Right lobe of liver (tissue), 4 donors: ENCODE data around the gene KRTAP12-1.

Experiments
- CTCF ChIP-seq, 4 donors: fragments of 200-600 bp in 3 of 4; fragments of 450-650 bp in 1 of 4; IDR thresholded peaks; one replicate each; pipeline versions ENCODE4 v1.5.1 to v1.8.0; 2016 to 2022; ENCODE audit warnings: antibody characterized with exemption in 4 of 4, mild to moderate bottlenecking in 2 of 4
- POLR2A ChIP-seq: fragments of 450-650 bp; IDR thresholded peaks from one replicate; pipeline ENCODE4 v1.6.1; 2017; ENCODE audit warnings: antibody characterized with exemption, mild to moderate bottlenecking
- donor health status: DM: no; HTN: no; CAD: no.
- donor health status: DM: no; HTN: no; CAD: no.
- donor health status: DM: no; HTN: yes; CAD: no.

- TF ChIP-seq CTCF (IDR thresholded peaks at IDR 0.05) (no peak), POLR2A (no peak)
Observed at GRCh38 chr21:44702973-44703730, 21.2 kb upstream of the KRTAP12-1 start.
